HUES64 (cell line): ENCODE measurements around the gene CALY.

Source experiments
- H3K27ac ChIP-seq: 2 replicates; pipeline ENCODE4 v1.7.0; 2013; ENCODE audit warnings: low read depth, low read length, inconsistent platforms
- H3K27me3 ChIP-seq: 2 replicates; pipeline ENCODE4 v1.6.1; 2013; ENCODE audit warnings: mild to moderate bottlenecking, low read length; ENCODE audit not compliant: insufficient read depth
- H3K36me3 ChIP-seq: 2 replicates; pipeline ENCODE4 v1.6.1; 2013; ENCODE audit warnings: mild to moderate bottlenecking, low read length; ENCODE audit not compliant: insufficient read depth
- H3K4me1 ChIP-seq: 2 replicates; pipeline ENCODE4 v1.6.1; 2013; ENCODE audit warnings: mild to moderate bottlenecking, low read length, moderate library complexity; ENCODE audit not compliant: insufficient read depth
- H3K4me3 ChIP-seq: 2 replicates; pipeline ENCODE4 v1.5.1; 2013; ENCODE audit warnings: mild to moderate bottlenecking, low read length, moderate library complexity
- H3K9ac ChIP-seq: 2 replicates; pipeline ENCODE4 v1.6.1; 2013; ENCODE audit warnings: mild to moderate bottlenecking, low read depth, low read length
- H3K9me3 ChIP-seq: 2 replicates; pipeline ENCODE4 v1.6.1; 2013; ENCODE audit warnings: low read depth, low read length; ENCODE audit not compliant: insufficient read depth
- WGBS: fragments of 150-250, 120-280 bp; methylation state at CpG from one replicate; pipeline ENCODE4 v1.1.7; 2013; ENCODE audit warnings: missing lambda C conversion rate; 5-methylcytosine and 5-hydroxymethylcytosine counted together

CALY gene

DNA sequence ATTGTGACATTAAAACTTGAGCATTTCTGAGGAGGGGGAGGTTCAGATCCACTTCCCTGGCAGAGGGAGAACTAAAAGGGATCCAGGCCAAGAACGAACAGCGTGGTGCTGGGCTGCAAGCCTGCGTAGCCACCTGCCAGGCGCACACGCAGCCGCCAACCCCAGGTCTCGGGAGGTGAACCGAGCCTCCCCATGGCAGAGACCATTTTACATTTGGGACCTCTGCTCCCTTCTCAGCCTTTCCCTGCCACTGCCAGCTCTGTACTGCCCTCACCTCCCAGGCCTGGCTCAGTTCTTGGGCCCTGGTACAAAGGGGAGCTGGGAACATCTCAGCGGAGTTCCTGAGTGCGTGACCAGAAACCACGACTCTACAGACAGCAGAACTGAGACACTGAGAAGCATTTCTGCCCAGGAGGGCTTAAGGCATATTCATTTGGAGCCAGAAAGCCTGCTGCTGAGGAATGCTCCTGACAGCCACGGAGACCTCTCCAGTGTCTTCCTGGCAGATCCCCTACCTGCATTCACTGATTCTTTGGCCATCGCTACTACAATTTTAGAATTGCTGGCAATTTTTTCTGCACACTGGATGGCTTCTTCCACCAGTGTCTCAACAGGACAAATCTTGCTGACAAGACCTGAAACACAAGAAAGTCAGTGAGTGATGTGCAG lies 28.9 kb upstream of the CALY start:
- Histone ChIP-seq H3K27me3 (no peaks in the 10 kb centered on the region), H3K4me1 (no peaks in the 10 kb centered on the region), H3K36me3 (peaks cover 79% of the 10 kb centered on the region), H3K4me3 (no peak overlapping the region), H3K9me3 (no peaks in the 10 kb centered on the region), H3K9ac (no peak overlapping the region), H3K27ac (no peak overlapping the region)
- 88% methylated on average over 13 of the region's 13 CpGs for WGBS

DNA sequence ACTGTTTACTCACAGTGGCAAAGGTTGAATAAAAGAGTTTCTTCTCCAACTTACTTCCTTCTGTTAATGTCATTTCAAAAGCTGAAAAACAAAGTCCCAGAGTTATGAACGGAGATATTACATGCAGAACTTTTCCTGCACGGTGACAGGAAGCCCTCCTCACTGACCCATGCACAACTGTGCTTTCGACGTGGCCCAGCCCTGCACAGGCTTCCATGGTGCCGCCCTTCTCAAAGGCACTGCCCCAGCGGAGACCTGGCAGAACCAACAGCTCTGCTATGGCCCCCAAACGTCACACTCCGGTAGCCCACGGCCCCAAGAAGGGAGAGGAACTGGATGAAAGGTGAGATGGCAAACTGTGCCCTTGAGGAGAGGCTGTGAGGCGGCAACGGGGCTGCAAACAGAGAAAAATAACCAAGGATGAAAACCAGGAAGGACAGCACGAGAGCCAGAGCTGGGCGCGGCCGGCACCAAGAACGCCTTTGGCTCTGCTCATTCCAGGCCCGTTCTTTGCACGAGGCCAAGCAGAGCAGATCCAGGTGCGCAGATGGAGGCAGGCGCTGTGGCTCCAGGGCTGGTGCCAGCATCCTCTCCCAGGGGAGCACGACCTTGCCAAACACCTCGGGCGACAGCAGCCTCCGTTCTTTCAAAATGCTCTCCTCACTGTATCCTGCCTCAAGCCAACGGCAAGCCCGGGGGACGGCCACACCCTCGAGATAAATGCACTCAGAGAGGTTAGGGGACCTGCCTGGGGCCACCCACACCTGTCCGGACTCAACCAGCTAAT lies 28.1 kb upstream of the CALY start:
- 96% methylated on average over 29 of the region's 29 CpGs for WGBS
- Histone ChIP-seq H3K4me1 (no peaks in the 10 kb centered on the region), H3K36me3 (peaks cover 71% of the 10 kb centered on the region), H3K9ac (no peak overlapping the region), H3K9me3 (no peaks in the 10 kb centered on the region), H3K27ac (no peak overlapping the region), H3K27me3 (no peaks in the 10 kb centered on the region), H3K4me3 (no peak overlapping the region)

GRCh38 chr10:133362846-133363245 lies 26.1 kb upstream of the CALY start:
- WGBS = 93% methylated on average over 13 of the region's 13 CpGs
- Histone ChIP-seq H3K27me3 (no peaks in the 10 kb centered on the region), H3K4me3 (no peak overlapping the region), H3K27ac (no peak overlapping the region), H3K4me1 (no peaks in the 10 kb centered on the region), H3K9me3 (no peaks in the 10 kb centered on the region), H3K36me3 (peaks cover 52% of the 10 kb centered on the region), H3K9ac (no peak overlapping the region)

GRCh38 chr10:133361773-133362441 lies 25.2 kb upstream of the CALY start:
- Histone ChIP-seq H3K27me3 (no peaks in the 10 kb centered on the region; the same call in 1 of the 2 replicates), H3K4me1 (no peaks in the 10 kb centered on the region), H3K27ac (no peak overlapping the region), H3K9me3 (no peaks in the 10 kb centered on the region), H3K9ac (no peak overlapping the region), H3K36me3 (peaks cover 50% of the 10 kb centered on the region), H3K4me3 (no peak overlapping the region)
- 87% methylated on average over 18 of the region's 18 CpGs for WGBS

GRCh38 chr10:133361227-133361626 lies 24.5 kb upstream of the CALY start:
- 0 out of 2 replicates have a peak, but pooled peaks cover 3% of the 10 kb centered on the region for H3K4me1 ChIP-seq
- H3K27ac ChIP-seq = no peak overlapping the region
- H3K27me3 ChIP-seq = no peaks in the 10 kb centered on the region; the same call in 1 of the 2 replicates
- 91% methylated on average over 5 of the region's 5 CpGs for WGBS
- H3K4me3 ChIP-seq = no peak overlapping the region
- H3K36me3 ChIP-seq = peaks cover 46% of the 10 kb centered on the region
- no peak overlapping the region for H3K9ac ChIP-seq
- no peaks in the 10 kb centered on the region for H3K9me3 ChIP-seq

GRCh38 chr10:133359972-133360610 lies 23.4 kb upstream of the CALY start:
- Histone ChIP-seq H3K4me1 (0 out of 2 replicates have a peak, but pooled peaks cover 3% of the 10 kb centered on the region), H3K9me3 (no peaks in the 10 kb centered on the region), H3K9ac (no peak overlapping the region), H3K4me3 (no peak overlapping the region), H3K27ac (no peak overlapping the region), H3K36me3 (peaks cover 42% of the 10 kb centered on the region), H3K27me3 (no peaks in the 10 kb centered on the region; the same call in 1 of the 2 replicates)
- 91% methylated on average over 17 of the region's 17 CpGs for WGBS

DNA sequence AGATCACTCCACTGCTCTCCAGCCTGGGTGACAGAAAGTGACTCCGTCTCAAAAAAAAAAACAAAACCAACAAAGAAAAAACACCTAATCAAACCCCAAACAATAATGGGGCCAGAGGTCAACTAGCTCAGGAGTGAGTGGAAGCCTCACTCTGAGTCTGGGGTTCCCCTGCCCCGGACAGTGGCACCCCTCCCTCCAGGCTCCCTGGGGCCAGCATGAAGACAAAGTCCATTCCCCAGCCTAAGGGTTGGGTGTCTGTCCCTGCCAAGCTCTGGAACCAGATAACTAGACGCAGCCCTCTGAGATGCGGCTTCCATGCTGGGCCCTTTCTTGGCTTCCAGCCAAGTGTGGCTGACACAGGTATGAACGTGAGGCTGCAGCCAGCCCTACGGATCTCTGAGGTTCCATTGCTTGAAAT lies 22.9 kb upstream of the CALY start:
- Histone ChIP-seq H3K9me3 (no peaks in the 10 kb centered on the region), H3K27ac (no peak overlapping the region)

DNA sequence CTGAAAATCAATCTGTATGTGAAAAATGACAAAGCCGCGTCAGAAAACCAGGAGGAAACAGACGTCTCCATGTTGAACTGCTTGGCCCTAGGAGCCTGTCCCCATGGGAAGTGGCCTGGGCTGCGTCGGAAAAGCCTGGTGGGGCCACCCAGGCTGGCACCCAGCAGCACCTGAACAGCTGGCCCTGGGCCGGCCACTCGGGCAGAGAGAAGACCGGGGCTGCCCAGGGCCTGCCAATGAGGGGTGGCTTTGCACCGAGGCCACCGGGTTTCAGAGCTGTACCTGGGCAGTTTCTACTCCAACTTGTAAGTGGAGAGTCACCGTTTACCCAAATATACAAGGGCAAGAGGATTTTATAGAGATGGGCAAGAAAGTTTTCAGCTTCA lies 22.2 kb upstream of the CALY start:
- WGBS = 93% methylated on average over 11 of the region's 11 CpGs

More for the DNA sequence above, 22.9 kb upstream of the CALY start:
- Histone ChIP-seq H3K4me3 (no peak overlapping the region), H3K36me3 (peaks cover 37% of the 10 kb centered on the region), H3K4me1 (0 out of 2 replicates have a peak, but pooled peaks cover 3% of the 10 kb centered on the region), H3K27me3 (no peaks in the 10 kb centered on the region; the same call in 1 of the 2 replicates), H3K9ac (no peak overlapping the region)
- WGBS = 76% methylated on average over 6 of the region's 6 CpGs

GRCh38 chr10:133358162-133358924 lies 21.6 kb upstream of the CALY start:
- Histone ChIP-seq H3K4me1 (0 out of 2 replicates have a peak, but pooled peaks cover 3% of the 10 kb centered on the region), H3K9ac (no peak overlapping the region), H3K27me3 (no peaks in the 10 kb centered on the region; the same call in 1 of the 2 replicates), H3K4me3 (no peak overlapping the region), H3K9me3 (no peaks in the 10 kb centered on the region), H3K27ac (no peak overlapping the region), H3K36me3 (peaks cover 28% of the 10 kb centered on the region)
- 81% methylated on average over 41 of the region's 41 CpGs for WGBS

More for the DNA sequence above, 22.2 kb upstream of the CALY start:
- peaks cover 31% of the 10 kb centered on the region for H3K36me3 ChIP-seq
- no peaks in the 10 kb centered on the region for H3K9me3 ChIP-seq
- 0 out of 2 replicates have a peak, but pooled peaks cover 3% of the 10 kb centered on the region for H3K4me1 ChIP-seq
- H3K9ac ChIP-seq = no peak overlapping the region
- H3K4me3 ChIP-seq = no peak overlapping the region
- no peak overlapping the region for H3K27ac ChIP-seq
- no peaks in the 10 kb centered on the region; the same call in 1 of the 2 replicates for H3K27me3 ChIP-seq
